ENCODE data around the gene PHOSPHO1. TPM values are rescaled to one million over a fixed set of nuclear protein-coding genes. Genes with fewer than 3 reads are reported as not detected.
A peak's percentile ranks its signal among the peaks of the same experiment; 100 is the strongest.

PHOSPHO1 gene
- total RNA-seq, 1 donor from 2014 or later, result 1.7 TPM

GRCh38 chr17:49226771-49227435 is 3.7 kb downstream of the PHOSPHO1 start:
- H3K27me3 ChIP-seq, result peaks cover 17% of the 10 kb centered on the region
- H3K27ac ChIP-seq, result no peak overlapping the region
- ATAC-seq, result no peak
- DNase-seq, result no peak
- H3K36me3 ChIP-seq, result no peaks in the 10 kb centered on the region
- no peak for TF ChIP-seq CTCF (IDR thresholded peaks at IDR 0.05)
- H3K4me1 ChIP-seq, result peaks cover 26% of the 10 kb centered on the region
- H3K9me3 ChIP-seq, result no peaks in the 10 kb centered on the region
- intact Hi-C loops (cut with DNase I), result no loop called here
- no peak overlapping the region for H3K4me3 ChIP-seq

DNA sequence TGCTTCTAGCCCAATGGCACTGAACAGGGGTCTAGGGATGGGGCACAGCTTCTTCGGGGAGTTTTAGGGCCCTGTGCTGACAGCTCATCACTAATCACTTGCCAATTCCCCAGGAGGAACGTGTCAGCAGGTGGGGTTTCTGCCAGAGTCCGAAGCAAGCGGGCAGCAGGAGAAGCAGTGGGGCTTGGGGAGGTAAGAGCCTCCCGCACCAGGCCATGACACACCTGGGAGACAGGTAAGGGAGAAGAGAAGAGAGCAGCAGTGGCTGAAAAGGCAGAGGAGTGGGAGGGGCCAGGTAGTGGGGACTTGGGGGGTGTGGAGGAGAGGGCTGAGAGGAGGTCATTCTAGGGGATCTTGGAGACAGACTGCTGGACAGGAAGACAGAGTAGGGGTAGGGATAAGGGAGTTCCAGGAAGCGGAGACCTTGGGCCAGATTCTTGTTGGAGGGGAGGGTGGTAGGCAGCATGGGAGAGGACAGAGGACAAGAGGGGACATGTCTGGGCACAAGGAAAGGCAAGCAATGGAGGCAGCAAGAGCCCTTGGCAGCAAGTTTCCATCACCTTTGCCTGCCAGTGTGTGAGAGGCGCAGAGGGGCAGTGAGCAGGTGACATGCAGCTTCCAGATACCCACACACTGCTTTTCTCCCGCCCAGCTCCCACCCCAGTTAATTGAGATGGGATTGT is 4.9 kb downstream of the PHOSPHO1 start:
- no peaks in the 10 kb centered on the region for H3K36me3 ChIP-seq
- no peak for ATAC-seq
- no peak for TF ChIP-seq CTCF (IDR thresholded peaks at IDR 0.05)
- intact Hi-C loops (cut with DNase I), result no loop called here
- no peaks in the 10 kb centered on the region for H3K9me3 ChIP-seq
- H3K4me1 ChIP-seq, result peaks cover 18% of the 10 kb centered on the region
- H3K27me3 ChIP-seq, result peaks cover 17% of the 10 kb centered on the region
- H3K27ac ChIP-seq, result no peak overlapping the region
- DNase-seq, result no peak
- no peak overlapping the region for H3K4me3 ChIP-seq

GRCh38 chr17:49224997-49225337 is 5.6 kb downstream of the PHOSPHO1 start:
- ATAC-seq (no peak), DNase-seq (no peak)
- Histone ChIP-seq H3K27me3 (peaks cover 17% of the 10 kb centered on the region), H3K4me1 (peaks cover 12% of the 10 kb centered on the region), H3K4me3 (no peak overlapping the region), H3K9me3 (no peaks in the 10 kb centered on the region), H3K27ac (no peak overlapping the region), H3K36me3 (no peaks in the 10 kb centered on the region)
- no peak for TF ChIP-seq CTCF (IDR thresholded peaks at IDR 0.05)
- intact Hi-C loops (cut with DNase I), result no loop called here

- Histone ChIP-seq H3K27me3 (peaks cover 17% of the 10 kb centered on the region), H3K4me1 (peaks cover 12% of the 10 kb centered on the region), H3K9me3 (no peaks in the 10 kb centered on the region), H3K4me3 (no peak overlapping the region), H3K36me3 (no peaks in the 10 kb centered on the region), H3K27ac (no peak overlapping the region)
- TF ChIP-seq CTCF (IDR thresholded peaks at IDR 0.05), result no peak
- intact Hi-C loops (cut with DNase I), result no loop called here
- ATAC-seq (peak; percentile 22), DNase-seq (peak; percentile 69)
Observed at GRCh38 chr17:49224198-49224996, 6.2 kb downstream of the PHOSPHO1 start.

DNA sequence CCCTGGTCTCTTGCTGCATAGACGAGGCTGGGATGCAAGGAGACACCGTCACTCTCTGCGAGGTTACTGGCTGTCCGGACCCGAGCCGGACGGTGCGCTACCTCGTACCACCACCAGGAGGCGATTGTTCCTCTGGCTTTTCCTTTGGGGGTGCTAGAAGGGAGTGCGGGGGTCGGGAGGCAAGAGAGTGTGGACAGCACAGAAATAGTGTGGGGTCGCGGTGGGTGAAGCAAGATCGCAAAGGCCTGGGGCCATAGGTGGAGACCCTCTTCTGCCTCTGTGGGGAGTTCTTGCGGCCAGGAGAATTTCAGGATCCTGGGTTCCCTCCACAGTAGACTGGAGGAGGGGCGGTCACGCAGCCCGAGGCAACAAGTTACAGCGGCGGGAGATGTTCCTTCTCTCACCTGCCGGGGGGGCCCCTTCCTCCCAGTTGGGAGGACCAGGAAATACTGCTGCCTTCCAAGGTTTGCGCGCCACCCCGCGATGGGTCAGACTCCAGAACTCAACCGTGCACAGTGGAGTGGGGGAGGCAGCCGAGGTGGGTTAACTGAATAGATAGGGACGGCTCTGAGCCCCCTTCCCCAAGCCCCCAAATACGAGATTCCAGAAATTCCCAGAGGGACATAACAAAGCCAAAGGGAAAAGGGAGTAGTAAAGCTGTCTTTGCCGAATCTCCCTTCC is 6.9 kb downstream of the PHOSPHO1 start:
- DNase-seq (peak; percentile 77), ATAC-seq (peak; percentile 61)
- Histone ChIP-seq H3K4me1 (peaks cover 15% of the 10 kb centered on the region), H3K9me3 (no peaks in the 10 kb centered on the region), H3K27me3 (peaks cover 17% of the 10 kb centered on the region), H3K4me3 (no peak overlapping the region), H3K27ac (no peak overlapping the region), H3K36me3 (no peaks in the 10 kb centered on the region)
- intact Hi-C loops (cut with DNase I), result no loop called here
- peak; percentile 78 for TF ChIP-seq CTCF (IDR thresholded peaks at IDR 0.05)

Data from upper lobe of right lung (tissue), 1 donor.